Epithelial cell of proximal tubule (primary cell): ENCODE results near the gene ULK1. TPM values are rescaled to one million over a fixed set of nuclear protein-coding genes. Genes with fewer than 3 reads are reported as not detected.

Experiments used
- DNase-seq: peaks from one replicate; pipeline ENCODE4 v3.0.0-alpha.2; 2011; ENCODE audit warnings: low read depth
- H3K4me3 ChIP-seq: 2 replicates; pipeline ENCODE4 v1.5.1; 2011; ENCODE audit warnings: low read depth, mild to moderate bottlenecking, low read length
- CTCF ChIP-seq: conservative IDR thresholded peaks from 2 replicates; pipeline ENCODE4 v1.5.1; 2012; ENCODE audit warnings: low read depth, mild to moderate bottlenecking, low read length
- total RNA-seq: library from RNA; depleted of rRNA; stranded (reverse); fragments of >200 nt; gene quantifications from 2 replicates; pipeline ENCODE4 v1.2.3, GENCODE V29; 2015

The ULK1 gene
- total RNA-seq, 1 donor from 2014 or later = 11.8 TPM

GRCh38 chr12:131962069-131962468, 67.6 kb downstream of the ULK1 start:
- H3K4me3 ChIP-seq = no peak overlapping the region
- TF ChIP-seq CTCF = no peak
- no peak for DNase-seq

GRCh38 chr12:131963381-131963780, 69.0 kb downstream of the ULK1 start:
- TF ChIP-seq CTCF = no peak
- no peak for DNase-seq
- H3K4me3 ChIP-seq = no peak overlapping the region

GRCh38 chr12:131965073-131965472, 70.7 kb downstream of the ULK1 start:
- no peak overlapping the region for H3K4me3 ChIP-seq
- no peak for TF ChIP-seq CTCF
- no peak for DNase-seq

GRCh38 chr12:131971226-131971625, 76.8 kb downstream of the ULK1 start:
- no peak for TF ChIP-seq CTCF
- H3K4me3 ChIP-seq = no peak overlapping the region
- no peak for DNase-seq

Other genes starting within 250 kb of the ULK1 start
- gene SFSWAP, start 183.5 kb upstream of the ULK1 start, total RNA-seq = 24.3 and 25.3 TPM in 2 replicates
- 0.69 and 3.6 TPM in 2 replicates for gene MMP17, start 66.2 kb upstream of the ULK1 start, total RNA-seq
- gene PUS1, start 34.7 kb downstream of the ULK1 start, total RNA-seq = 17.1 and 44.1 TPM in 2 replicates
- gene EP400, start 55.3 kb downstream of the ULK1 start, total RNA-seq = 9.5 and 11.9 TPM in 2 replicates
- 15.9 and 18.6 TPM in 2 replicates for gene DDX51, start 249.7 kb downstream of the ULK1 start, total RNA-seq
- 42.2 and 45.0 TPM in 2 replicates for gene NOC4L, start 249.8 kb downstream of the ULK1 start, total RNA-seq